ENCODE results near the gene GARIN1A.

GARIN1A gene

DNA sequence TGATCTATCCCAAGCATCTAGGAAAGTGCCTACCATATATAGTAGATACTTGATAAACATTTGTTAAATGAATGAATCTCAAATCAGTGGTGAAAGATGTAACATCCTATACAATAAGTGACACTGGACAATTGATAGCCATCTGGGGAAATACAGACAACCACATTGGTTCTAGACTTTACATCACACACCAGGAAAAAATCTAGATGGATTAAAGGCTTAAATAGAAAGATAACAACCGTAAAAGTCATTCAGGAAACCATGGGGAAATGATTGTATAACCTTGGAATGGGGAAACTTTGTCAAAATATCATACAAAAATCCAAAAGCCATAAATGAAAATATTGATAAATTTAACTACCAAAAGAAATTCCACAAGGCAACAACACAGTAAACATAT is 7.0 kb upstream of the GARIN1A start:
- Histone ChIP-seq H3K27ac (ENCODE audit: low read depth, low read length) (no peak overlapping the region), H4K8ac (ENCODE audit: low read depth, low read length) (no peak overlapping the region), H2BK120ac (ENCODE audit: insufficient read depth, low read length, poor library complexity) (no peak overlapping the region), H2AFZ (ENCODE audit: insufficient read depth, low read length, poor library complexity) (no peak overlapping the region), H3K79me1 (ENCODE audit: low read length) (no peaks in the 10 kb centered on the region), H2AK5ac (ENCODE audit: low read length) (no peak overlapping the region), H3K4me1 (ENCODE audit: control insufficient read depth in 1 of 2, insufficient read depth in 2 of 2, low read length in 2 of 2) (no peaks in the 10 kb centered on the region), H4K91ac (ENCODE audit: low read depth, low read length) (no peak overlapping the region), H3K4me3 (ENCODE audit: low read depth, low read length) (no peak overlapping the region), H3K9me3 (ENCODE audit: insufficient read depth, low read depth, low read length) (peaks cover 6% of the 10 kb centered on the region), H3K23ac (ENCODE audit: low read length) (no peak overlapping the region), H4K12ac (ENCODE audit: low read depth, low read length) (no peak overlapping the region), H3K4ac (ENCODE audit: low read depth, low read length) (no peak overlapping the region), H2BK12ac (ENCODE audit: low read length) (no peak overlapping the region), H3K79me2 (ENCODE audit: control insufficient read depth, insufficient read depth, low read length, poor library complexity) (no peaks in the 10 kb centered on the region), H3K9ac (ENCODE audit: low read length) (no peak overlapping the region), H3K27me3 (ENCODE audit: insufficient read depth, low read length) (no peaks in the 10 kb centered on the region), H3K14ac (ENCODE audit: low read length) (no peak overlapping the region), H3K4me2 (ENCODE audit: low read length) (no peak overlapping the region), H3K36me3 (ENCODE audit: control insufficient read depth in 1 of 2, insufficient read depth in 2 of 2, low read length in 2 of 2) (peaks cover 0 to 2% of the 10 kb centered on the region in 2 experiments), H3K18ac (ENCODE audit: low read length) (no peak overlapping the region), H2BK5ac (ENCODE audit: low read depth, low read length, poor library complexity) (no peak overlapping the region)
- no CpG with 5 or more reads among the region's 1 CpG for WGBS (ENCODE audit: extremely low coverage, insufficient coverage, insufficient read length)
- no peak for DNase-seq

DNA sequence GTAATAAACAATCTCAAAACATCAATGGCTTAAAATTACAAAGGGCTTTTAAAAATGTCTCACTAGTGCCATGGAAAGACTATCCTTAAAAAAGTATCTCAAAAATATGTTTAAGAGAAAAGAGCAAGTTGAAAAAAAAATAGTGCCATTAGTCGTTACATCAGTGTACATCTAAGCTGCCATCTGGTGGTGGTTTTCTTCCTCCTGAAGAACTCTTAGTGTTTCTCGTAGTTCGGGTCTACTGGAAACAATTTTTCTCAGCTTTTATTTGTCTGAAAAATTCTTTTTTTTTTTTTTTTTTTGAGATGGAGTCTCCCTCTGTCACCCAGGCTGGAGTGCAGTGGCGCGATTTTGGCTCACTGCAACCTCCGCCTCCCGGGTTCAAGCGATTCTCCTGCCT is 5.9 kb upstream of the GARIN1A start:
- H3K23ac ChIP-seq (ENCODE audit: low read length), result no peak overlapping the region
- H3K36me3 ChIP-seq (ENCODE audit: control insufficient read depth in 1 of 2, insufficient read depth in 2 of 2, low read length in 2 of 2), result peaks cover 0 to 2% of the 10 kb centered on the region in 2 experiments
- no peak overlapping the region for H2AK5ac ChIP-seq (ENCODE audit: low read length)
- H3K27ac ChIP-seq (ENCODE audit: low read depth, low read length), result no peak overlapping the region
- no peak overlapping the region for H2BK120ac ChIP-seq (ENCODE audit: insufficient read depth, low read length, poor library complexity)
- H3K9me3 ChIP-seq (ENCODE audit: insufficient read depth, low read depth, low read length), result peaks cover 6% of the 10 kb centered on the region
- no peak overlapping the region for H2BK5ac ChIP-seq (ENCODE audit: low read depth, low read length, poor library complexity)
- no peak overlapping the region for H4K8ac ChIP-seq (ENCODE audit: low read depth, low read length)
- H3K79me1 ChIP-seq (ENCODE audit: low read length), result no peaks in the 10 kb centered on the region
- H4K91ac ChIP-seq (ENCODE audit: low read depth, low read length), result no peak overlapping the region
- H3K4me1 ChIP-seq (ENCODE audit: control insufficient read depth in 1 of 2, insufficient read depth in 2 of 2, low read length in 2 of 2), result no peaks in the 10 kb centered on the region
- H4K12ac ChIP-seq (ENCODE audit: low read depth, low read length), result no peak overlapping the region
- no peak overlapping the region for H3K4me2 ChIP-seq (ENCODE audit: low read length)
- DNase-seq, result peak in 1 of 2 donors; percentile 64
- no peaks in the 10 kb centered on the region for H3K27me3 ChIP-seq (ENCODE audit: insufficient read depth, low read length)
- H3K79me2 ChIP-seq (ENCODE audit: control insufficient read depth, insufficient read depth, low read length, poor library complexity), result no peaks in the 10 kb centered on the region
- no peak overlapping the region for H3K4ac ChIP-seq (ENCODE audit: low read depth, low read length)
- WGBS (ENCODE audit: extremely low coverage, insufficient coverage, insufficient read length), result no CpG with 5 or more reads among the region's 8 CpGs
- H2AFZ ChIP-seq (ENCODE audit: insufficient read depth, low read length, poor library complexity), result no peak overlapping the region
- H2BK12ac ChIP-seq (ENCODE audit: low read length), result no peak overlapping the region
- no peak overlapping the region for H3K14ac ChIP-seq (ENCODE audit: low read length)
- H3K4me3 ChIP-seq (ENCODE audit: low read depth, low read length), result no peak overlapping the region
- no peak overlapping the region for H3K18ac ChIP-seq (ENCODE audit: low read length)
- H3K9ac ChIP-seq (ENCODE audit: low read length), result no peak overlapping the region

DNA sequence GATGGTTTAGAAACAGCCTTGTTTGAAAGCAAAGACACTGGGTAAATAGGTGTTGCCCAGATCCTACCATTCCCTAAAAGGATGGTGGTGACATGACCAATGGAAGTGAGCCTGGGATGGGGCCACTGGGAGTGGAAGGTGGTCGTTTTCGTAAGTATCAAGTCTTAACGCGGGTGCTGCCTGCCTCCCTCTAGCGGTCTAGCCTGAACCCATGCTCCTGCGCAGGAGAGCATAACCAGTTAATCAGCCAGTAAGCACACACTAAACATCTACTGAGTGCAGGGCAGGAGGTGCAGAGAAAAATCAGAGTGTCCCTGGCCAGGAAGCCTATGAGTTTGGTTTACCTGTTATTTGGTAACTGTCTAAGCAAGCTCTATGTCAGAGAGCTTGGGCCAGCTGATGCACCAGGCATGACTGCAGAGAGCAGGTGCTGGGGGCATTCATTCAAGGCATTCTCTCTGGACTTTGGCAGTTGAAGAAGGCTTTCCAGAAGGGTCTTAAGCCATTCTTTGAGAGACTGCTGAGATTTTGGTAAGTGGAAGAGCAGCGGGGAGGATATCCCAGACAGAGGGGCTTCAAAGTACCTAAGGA is 930 bp downstream of the GARIN1A start:
- Histone ChIP-seq H4K12ac (ENCODE audit: low read depth, low read length) (no peak overlapping the region), H2BK120ac (ENCODE audit: insufficient read depth, low read length, poor library complexity) (no peak overlapping the region), H2BK12ac (ENCODE audit: low read length) (no peak overlapping the region), H2AFZ (ENCODE audit: insufficient read depth, low read length, poor library complexity) (no peak overlapping the region), H4K91ac (ENCODE audit: low read depth, low read length) (no peak overlapping the region), H3K36me3 (ENCODE audit: control insufficient read depth in 1 of 2, insufficient read depth in 2 of 2, low read length in 2 of 2) (no peaks in the 10 kb centered on the region), H3K27me3 (ENCODE audit: insufficient read depth, low read length) (no peaks in the 10 kb centered on the region), H4K8ac (ENCODE audit: low read depth, low read length) (no peak overlapping the region), H3K4me1 (ENCODE audit: control insufficient read depth in 1 of 2, insufficient read depth in 2 of 2, low read length in 2 of 2) (no peaks in the 10 kb centered on the region), H3K79me1 (ENCODE audit: low read length) (no peaks in the 10 kb centered on the region), H2BK5ac (ENCODE audit: low read depth, low read length, poor library complexity) (no peak overlapping the region), H3K27ac (ENCODE audit: low read depth, low read length) (no peak overlapping the region), H3K79me2 (ENCODE audit: control insufficient read depth, insufficient read depth, low read length, poor library complexity) (no peaks in the 10 kb centered on the region), H3K14ac (ENCODE audit: low read length) (no peak overlapping the region), H3K18ac (ENCODE audit: low read length) (no peak overlapping the region), H3K9me3 (ENCODE audit: insufficient read depth, low read depth, low read length) (no peaks in the 10 kb centered on the region), H3K4me3 (ENCODE audit: low read depth, low read length) (no peak overlapping the region), H3K4ac (ENCODE audit: low read depth, low read length) (no peak overlapping the region), H2AK5ac (ENCODE audit: low read length) (no peak overlapping the region), H3K23ac (ENCODE audit: low read length) (no peak overlapping the region), H3K9ac (ENCODE audit: low read length) (no peak overlapping the region), H3K4me2 (ENCODE audit: low read length) (no peak overlapping the region)
- DNase-seq, result peak; percentile 13 to 37
- WGBS (ENCODE audit: extremely low coverage, insufficient coverage, insufficient read length), result no CpG with 5 or more reads among the region's 7 CpGs

DNA sequence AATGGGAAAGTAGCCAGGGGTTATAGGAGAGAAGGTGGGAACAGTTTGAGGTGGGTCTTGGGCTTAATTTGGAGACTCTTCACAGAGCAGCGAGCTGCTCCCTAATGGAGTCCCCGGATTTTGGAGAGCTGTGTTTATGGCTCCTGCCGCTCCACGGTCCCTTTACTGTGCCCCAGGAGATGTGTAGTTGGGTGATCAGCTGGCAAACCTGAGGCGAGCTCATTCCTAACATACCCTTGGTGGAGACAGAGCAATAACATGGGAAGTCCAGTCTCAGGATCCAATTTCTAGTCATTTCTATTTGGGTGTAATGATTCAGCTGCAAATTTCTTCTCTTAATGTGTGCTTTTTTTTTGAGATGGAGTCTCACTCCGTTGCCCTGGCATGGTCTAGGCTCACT is 1.5 kb downstream of the GARIN1A start:
- H3K4me2 ChIP-seq (ENCODE audit: low read length), result no peak overlapping the region
- no peak overlapping the region for H4K12ac ChIP-seq (ENCODE audit: low read depth, low read length)
- no peak overlapping the region for H2BK12ac ChIP-seq (ENCODE audit: low read length)
- no peak overlapping the region for H3K4ac ChIP-seq (ENCODE audit: low read depth, low read length)
- no peak for DNase-seq
- H2AFZ ChIP-seq (ENCODE audit: insufficient read depth, low read length, poor library complexity), result no peak overlapping the region
- H3K18ac ChIP-seq (ENCODE audit: low read length), result no peak overlapping the region
- H3K9me3 ChIP-seq (ENCODE audit: insufficient read depth, low read depth, low read length), result no peaks in the 10 kb centered on the region
- H2BK5ac ChIP-seq (ENCODE audit: low read depth, low read length, poor library complexity), result no peak overlapping the region
- H3K23ac ChIP-seq (ENCODE audit: low read length), result no peak overlapping the region
- no peak overlapping the region for H4K91ac ChIP-seq (ENCODE audit: low read depth, low read length)
- no peak overlapping the region for H3K4me3 ChIP-seq (ENCODE audit: low read depth, low read length)
- no CpG with 5 or more reads among the region's 6 CpGs for WGBS (ENCODE audit: extremely low coverage, insufficient coverage, insufficient read length)
- no peaks in the 10 kb centered on the region for H3K27me3 ChIP-seq (ENCODE audit: insufficient read depth, low read length)
- H3K36me3 ChIP-seq (ENCODE audit: control insufficient read depth in 1 of 2, insufficient read depth in 2 of 2, low read length in 2 of 2), result no peaks in the 10 kb centered on the region
- no peak overlapping the region for H2AK5ac ChIP-seq (ENCODE audit: low read length)
- H3K14ac ChIP-seq (ENCODE audit: low read length), result no peak overlapping the region
- H4K8ac ChIP-seq (ENCODE audit: low read depth, low read length), result no peak overlapping the region
- no peak overlapping the region for H3K9ac ChIP-seq (ENCODE audit: low read length)
- H3K4me1 ChIP-seq (ENCODE audit: control insufficient read depth in 1 of 2, insufficient read depth in 2 of 2, low read length in 2 of 2), result no peaks in the 10 kb centered on the region
- H3K79me2 ChIP-seq (ENCODE audit: control insufficient read depth, insufficient read depth, low read length, poor library complexity), result no peaks in the 10 kb centered on the region
- no peak overlapping the region for H3K27ac ChIP-seq (ENCODE audit: low read depth, low read length)
- no peaks in the 10 kb centered on the region for H3K79me1 ChIP-seq (ENCODE audit: low read length)
- no peak overlapping the region for H2BK120ac ChIP-seq (ENCODE audit: insufficient read depth, low read length, poor library complexity)
